Stimulated activated CD8-positive, alpha-beta memory T cell treated with anti-CD3 and anti-CD28 coated beads, Interleukin-7, amount 100 ng/mL, for 24 hours (primary cell): ENCODE data around the gene NAMPT.
"Not testable (repeated sequence)": the region's sequence is repeated elsewhere in the genome, so short reads cannot be mapped to it uniquely, and the experiment has no call there.

ENCODE experiments used
- DNase-seq: peaks from one replicate; pipeline ENCODE4 v3.0.0-alpha.2; 2020; ENCODE audit warnings: low read depth

Gene NAMPT

GRCh38 chr7:106231856-106232490 lies 52.8 kb downstream of the NAMPT start:
- DNase-seq = no peak

GRCh38 chr7:106225856-106226255 lies 58.9 kb downstream of the NAMPT start:
- DNase-seq = no peak

GRCh38 chr7:106224797-106225196 lies 60.0 kb downstream of the NAMPT start:
- DNase-seq = no peak

- no peak for DNase-seq
Observed at GRCh38 chr7:106223156-106223555, 61.6 kb downstream of the NAMPT start.

GRCh38 chr7:106222545-106222944 lies 62.2 kb downstream of the NAMPT start:
- no peak for DNase-seq

GRCh38 chr7:106220307-106220706 lies 64.5 kb downstream of the NAMPT start:
- DNase-seq = no peak

GRCh38 chr7:106219170-106219569 lies 65.6 kb downstream of the NAMPT start:
- DNase-seq = no peak

- no peak for DNase-seq
Observed at GRCh38 chr7:106218546-106218945, 66.2 kb downstream of the NAMPT start.

GRCh38 chr7:106216923-106217542 lies 67.8 kb downstream of the NAMPT start:
- no peak for DNase-seq

GRCh38 chr7:106216517-106216922 lies 68.3 kb downstream of the NAMPT start:
- DNase-seq = no peak

GRCh38 chr7:106215868-106216516 lies 68.8 kb downstream of the NAMPT start:
- no peak for DNase-seq

GRCh38 chr7:106208944-106209343 lies 75.8 kb downstream of the NAMPT start:
- not testable (repeated sequence) for DNase-seq

- DNase-seq = no peak
Observed at GRCh38 chr7:106206826-106207541, 77.8 kb downstream of the NAMPT start.

GRCh38 chr7:106205621-106206222 lies 79.1 kb downstream of the NAMPT start:
- DNase-seq = no peak

- no peak for DNase-seq
Observed at GRCh38 chr7:106203473-106203872, 81.3 kb downstream of the NAMPT start.

GRCh38 chr7:106201164-106201563 lies 83.6 kb downstream of the NAMPT start:
- no peak for DNase-seq

GRCh38 chr7:106199813-106200364 lies 84.9 kb downstream of the NAMPT start:
- DNase-seq = no peak

- DNase-seq = no peak
Observed at GRCh38 chr7:106199024-106199423, 85.8 kb downstream of the NAMPT start.
